Activated T-helper 9 cell treated with anti-CD3 and anti-CD28 coated beads, Interleukin-2, amount 50 U/mL, for 16 hours (primary cell): ENCODE data around the gene URI1.

Experiments used
- DNase-seq: peaks from one replicate; pipeline ENCODE4 v3.0.0-alpha.2; 2020; ENCODE audit warnings: low read depth

URI1 gene

GRCh38 chr19:30059741-30060457 is 117.9 kb downstream of the URI1 start:
- DNase-seq = no peak

GRCh38 chr19:30060531-30061222 is 118.6 kb downstream of the URI1 start:
- DNase-seq = no peak

GRCh38 chr19:30061223-30062064 is 119.4 kb downstream of the URI1 start:
- no peak for DNase-seq

- no peak for DNase-seq
Observed at GRCh38 chr19:30062065-30062906, 120.2 kb downstream of the URI1 start.

- DNase-seq = no peak
Observed at GRCh38 chr19:30062907-30063649, 121.0 kb downstream of the URI1 start.

- no peak for DNase-seq
Observed at GRCh38 chr19:30063650-30064347, 121.8 kb downstream of the URI1 start.

- DNase-seq = no peak
Observed at GRCh38 chr19:30064348-30064699, 122.3 kb downstream of the URI1 start.

- DNase-seq = no peak
Observed at GRCh38 chr19:30064771-30065494, 122.9 kb downstream of the URI1 start.

GRCh38 chr19:30065680-30066606 is 123.9 kb downstream of the URI1 start:
- DNase-seq = no peak
